DOHH2 (cell line): ENCODE results near the gene PKD1L1.

Experiments used
- H3F3A ChIP-seq: fragments of 200-600 bp; sonication (generic), shearing (Covaris generic); 2 replicates; pipeline ENCODE4 v1.6.0; 2016; ENCODE audit warnings: antibody characterized with exemption, mild to moderate bottlenecking; ENCODE audit not compliant: control insufficient read depth, insufficient read depth
- H3K27ac ChIP-seq: fragments of 200-600 bp; sonication (generic); 2 replicates; pipeline ENCODE4 v1.5.1; 2014; ENCODE audit warnings: low read depth, mild to moderate bottlenecking, low read length, moderate library complexity
- H3K27me3 ChIP-seq: fragments of 200-600 bp; sonication (generic); 2 replicates; pipeline ENCODE4 v1.6.1; 2014; ENCODE audit warnings: mild to moderate bottlenecking, low read length, mixed read lengths; ENCODE audit not compliant: control insufficient read depth
- H3K36me3 ChIP-seq: fragments of 200-600 bp; sonication (generic); 2 replicates; pipeline ENCODE4 v1.6.1; 2014; ENCODE audit warnings: mild to moderate bottlenecking, low read length, moderate library complexity, mixed read lengths; ENCODE audit not compliant: control insufficient read depth
- H3K4me1 ChIP-seq: fragments of 200-600 bp; sonication (generic); 2 replicates; pipeline ENCODE4 v1.6.1; 2014; ENCODE audit warnings: mild to moderate bottlenecking, low read length, mixed read lengths; ENCODE audit not compliant: control insufficient read depth
- H3K4me2 ChIP-seq: fragments of 200-600 bp; sonication (generic); 2 replicates; pipeline ENCODE4 v1.6.0; 2014; ENCODE audit warnings: mild to moderate bottlenecking, low read length, moderate library complexity
- H3K4me3 ChIP-seq: fragments of 200-600 bp; sonication (generic); 2 replicates; pipeline ENCODE4 v1.5.1; 2014; ENCODE audit warnings: mild to moderate bottlenecking, low read length, mixed read lengths
- H3K79me2 ChIP-seq: fragments of 200-600 bp; sonication (generic); 2 replicates; pipeline ENCODE4 v1.6.1; 2014; ENCODE audit warnings: mild to moderate bottlenecking, low read length, mixed read lengths; ENCODE audit not compliant: control insufficient read depth
- H3K9me2 ChIP-seq: fragments of 200-600 bp; sonication (generic); replicated peaks from 2 replicates; pipeline ENCODE4 v1.6.1; 2014; ENCODE audit warnings: mild to moderate bottlenecking, low read length, mixed read lengths; ENCODE audit not compliant: control insufficient read depth
- H3K9me3 ChIP-seq: fragments of 200-600 bp; sonication (generic); 2 replicates; pipeline ENCODE4 v1.6.1; 2014; ENCODE audit warnings: antibody characterized with exemption, low read length, mixed read lengths; ENCODE audit not compliant: control insufficient read depth, insufficient read depth
- H4K20me1 ChIP-seq: fragments of 200-600 bp; sonication (generic); 2 replicates; pipeline ENCODE4 v1.6.0; 2014; ENCODE audit warnings: low read depth, mild to moderate bottlenecking, antibody characterized with exemption, low read length, moderate library complexity; ENCODE audit not compliant: control insufficient read depth, insufficient read depth
- CTCF ChIP-seq: fragments of 200-600 bp; sonication (generic); IDR thresholded peaks from one replicate; pipeline ENCODE4 v1.5.1; 2014; ENCODE audit warnings: antibody characterized with exemption, mild to moderate bottlenecking, low read depth, low read length; ENCODE audit not compliant: poor library complexity, severe bottlenecking
- EZH2phosphoT487 ChIP-seq: fragments of 200-600 bp; sonication (generic); IDR thresholded peaks from 2 replicates; pipeline ENCODE4 v1.6.1; 2017; ENCODE audit warnings: borderline replicate concordance, mild to moderate bottlenecking, antibody characterized with exemption, low read length, moderate library complexity, mixed read lengths

PKD1L1 gene

GRCh38 chr7:47792521-47793121 lies 155.6 kb downstream of the PKD1L1 start:
- no peaks in the 10 kb centered on the region for H3F3A ChIP-seq
- H3K79me2 ChIP-seq: no peaks in the 10 kb centered on the region
- no peaks in the 10 kb centered on the region for H3K9me2 ChIP-seq
- H4K20me1 ChIP-seq: no peaks in the 10 kb centered on the region
- H3K4me3 ChIP-seq: no peak overlapping the region
- no peaks in the 10 kb centered on the region for H3K27me3 ChIP-seq
- no peaks in the 10 kb centered on the region for H3K36me3 ChIP-seq
- H3K27ac ChIP-seq: no peak overlapping the region
- H3K4me1 ChIP-seq: peaks cover 37% of the 10 kb centered on the region
- H3K4me2 ChIP-seq: no peak overlapping the region; the same call in 1 of the 2 replicates
- H3K9me3 ChIP-seq: peaks cover 10% of the 10 kb centered on the region; the same call in 1 of the 2 replicates
- TF ChIP-seq CTCF (peak; percentile 77), EZH2phosphoT487 (no peak)

- H3K27ac ChIP-seq: no peak overlapping the region
- H3K27me3 ChIP-seq: no peaks in the 10 kb centered on the region
- H3K9me2 ChIP-seq: no peaks in the 10 kb centered on the region
- H3K4me1 ChIP-seq: peaks cover 37% of the 10 kb centered on the region
- no peaks in the 10 kb centered on the region for H4K20me1 ChIP-seq
- H3K4me2 ChIP-seq: no peak overlapping the region
- H3F3A ChIP-seq: no peaks in the 10 kb centered on the region
- no peaks in the 10 kb centered on the region for H3K36me3 ChIP-seq
- no peak overlapping the region for H3K4me3 ChIP-seq
- H3K79me2 ChIP-seq: no peaks in the 10 kb centered on the region
- peaks cover 10% of the 10 kb centered on the region; the same call in 1 of the 2 replicates for H3K9me3 ChIP-seq
- TF ChIP-seq CTCF: no peak
- TF ChIP-seq EZH2phosphoT487: no peak
These were observed 156.6 kb downstream of the PKD1L1 start for GRCh38 chr7:47791682-47792081.

GRCh38 chr7:47788083-47788482 lies 160.2 kb downstream of the PKD1L1 start:
- H3K9me2 ChIP-seq: no peaks in the 10 kb centered on the region
- no peaks in the 10 kb centered on the region for H3K79me2 ChIP-seq
- H3K36me3 ChIP-seq: no peaks in the 10 kb centered on the region
- TF ChIP-seq CTCF: no peak
- TF ChIP-seq EZH2phosphoT487: no peak
- no peaks in the 10 kb centered on the region for H3F3A ChIP-seq
- H3K9me3 ChIP-seq: no peaks in the 10 kb centered on the region
- no peak overlapping the region for H3K27ac ChIP-seq
- H3K4me1 ChIP-seq: peaks cover 18% of the 10 kb centered on the region
- no peak overlapping the region for H3K4me3 ChIP-seq
- no peaks in the 10 kb centered on the region for H4K20me1 ChIP-seq
- no peaks in the 10 kb centered on the region for H3K27me3 ChIP-seq
- H3K4me2 ChIP-seq: no peak overlapping the region
